ENCODE measurements around the gene SMAD5. TPM values are rescaled to one million over a fixed set of nuclear protein-coding genes. Genes with fewer than 3 reads are reported as not detected.

Gene SMAD5
- total RNA-seq, 1 donor from 2014 or later: 51.7 TPM

DNA sequence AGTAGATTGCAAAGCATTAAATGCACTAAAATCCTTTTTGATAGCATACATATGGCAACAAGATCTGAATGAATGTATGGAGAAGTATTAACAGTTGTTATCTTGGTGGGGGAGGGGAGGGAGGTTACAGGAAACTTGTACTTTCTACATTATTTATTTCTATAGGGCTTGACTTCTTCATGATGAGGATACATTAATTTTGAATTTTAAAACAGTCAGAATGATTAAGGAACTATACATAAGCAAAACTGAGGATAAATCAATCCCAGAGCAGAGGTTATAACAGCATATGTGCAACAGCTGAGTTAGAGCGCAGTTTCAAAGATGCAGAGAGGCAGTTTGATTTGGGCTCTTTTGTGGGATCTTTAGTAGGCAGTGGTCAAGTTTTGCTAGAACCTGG, 23.9 kb upstream of the SMAD5 start:
- Mint-ChIP-seq H3K27me3 (ENCODE audit: low read depth) (peaks cover 7% of the 10 kb centered on the region), H3K27ac (ENCODE audit: unreplicated experiment) (no peak overlapping the region), H3K4me3 (ENCODE audit: unreplicated experiment) (no peak overlapping the region), H3K36me3 (ENCODE audit: low read depth) (no peaks in the 10 kb centered on the region), H3K9me3 (ENCODE audit: low read depth) (no peaks in the 10 kb centered on the region), H3K4me1 (ENCODE audit: low read depth) (no peaks in the 10 kb centered on the region)
- no peak for DNase-seq (ENCODE audit: low spot score)
- TF ChIP-seq, protein P1, sequence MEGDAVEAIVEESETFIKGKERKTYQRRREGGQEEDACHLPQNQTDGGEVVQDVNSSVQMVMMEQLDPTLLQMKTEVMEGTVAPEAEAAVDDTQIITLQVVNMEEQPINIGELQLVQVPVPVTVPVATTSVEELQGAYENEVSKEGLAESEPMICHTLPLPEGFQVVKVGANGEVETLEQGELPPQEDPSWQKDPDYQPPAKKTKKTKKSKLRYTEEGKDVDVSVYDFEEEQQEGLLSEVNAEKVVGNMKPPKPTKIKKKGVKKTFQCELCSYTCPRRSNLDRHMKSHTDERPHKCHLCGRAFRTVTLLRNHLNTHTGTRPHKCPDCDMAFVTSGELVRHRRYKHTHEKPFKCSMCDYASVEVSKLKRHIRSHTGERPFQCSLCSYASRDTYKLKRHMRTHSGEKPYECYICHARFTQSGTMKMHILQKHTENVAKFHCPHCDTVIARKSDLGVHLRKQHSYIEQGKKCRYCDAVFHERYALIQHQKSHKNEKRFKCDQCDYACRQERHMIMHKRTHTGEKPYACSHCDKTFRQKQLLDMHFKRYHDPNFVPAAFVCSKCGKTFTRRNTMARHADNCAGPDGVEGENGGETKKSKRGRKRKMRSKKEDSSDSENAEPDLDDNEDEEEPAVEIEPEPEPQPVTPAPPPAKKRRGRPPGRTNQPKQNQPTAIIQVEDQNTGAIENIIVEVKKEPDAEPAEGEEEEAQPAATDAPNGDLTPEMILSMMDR (IDR thresholded peaks at IDR 0.05): no peak

DNA sequence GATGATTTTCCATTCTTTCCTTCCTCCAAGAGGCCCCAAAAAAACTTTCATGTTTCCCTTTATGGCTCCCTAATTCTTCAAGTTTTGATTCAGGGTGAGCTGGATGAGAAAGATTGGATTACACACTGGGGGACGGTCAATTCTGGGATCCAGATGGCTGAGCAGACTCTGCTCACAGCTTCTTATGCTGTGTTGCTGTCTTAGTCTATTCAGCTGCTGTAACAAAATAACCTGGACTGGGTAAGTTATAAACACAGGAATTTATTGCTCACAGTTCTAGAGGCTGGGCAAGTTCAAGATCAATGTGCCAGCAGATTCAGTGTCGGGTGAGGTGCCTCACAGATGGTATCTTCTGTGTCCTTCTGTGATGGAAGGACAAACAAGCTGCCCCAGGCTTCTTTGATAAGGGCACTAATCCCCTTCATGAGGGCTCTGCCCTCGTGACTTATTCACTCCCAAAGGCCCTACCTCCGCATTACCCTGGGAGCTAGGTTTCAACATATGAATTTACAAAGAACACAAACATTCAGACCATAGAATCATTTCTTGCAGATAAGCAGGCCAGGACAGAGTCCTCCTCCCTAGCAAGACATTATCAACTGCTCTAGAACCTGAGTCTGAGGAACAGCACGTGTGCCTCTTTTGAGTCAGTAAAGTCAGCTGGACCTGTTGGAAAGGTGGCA, 23.1 kb upstream of the SMAD5 start:
- Mint-ChIP-seq H3K27me3 (ENCODE audit: low read depth) (peaks cover 4% of the 10 kb centered on the region), H3K4me1 (ENCODE audit: low read depth) (no peaks in the 10 kb centered on the region), H3K4me3 (ENCODE audit: unreplicated experiment) (no peak overlapping the region), H3K9me3 (ENCODE audit: low read depth) (no peaks in the 10 kb centered on the region), H3K36me3 (ENCODE audit: low read depth) (no peaks in the 10 kb centered on the region), H3K27ac (ENCODE audit: unreplicated experiment) (no peak overlapping the region)
- no peak for DNase-seq (ENCODE audit: low spot score)
- TF ChIP-seq, protein P1 (IDR thresholded peaks at IDR 0.05): no peak

DNA sequence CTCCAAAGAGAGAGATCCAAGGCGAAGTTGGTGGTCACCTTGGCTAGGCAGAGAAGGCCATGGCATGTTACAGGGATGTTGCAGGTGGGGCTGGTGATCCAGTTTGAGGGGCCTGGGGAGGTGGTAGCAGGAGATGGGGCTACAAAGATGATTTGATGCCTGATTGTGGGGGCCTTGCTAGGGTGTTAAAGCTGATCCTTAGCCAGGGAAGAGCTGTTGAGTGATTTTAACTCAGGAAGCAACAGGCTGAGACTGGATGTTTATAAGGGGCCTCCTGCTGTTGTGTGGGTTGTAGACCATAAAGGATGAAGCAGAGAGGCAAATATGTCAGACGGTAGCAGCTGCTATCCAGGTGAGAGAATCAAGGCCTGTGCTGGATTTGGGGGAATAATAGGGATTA, 19.0 kb upstream of the SMAD5 start:
- Mint-ChIP-seq H3K27ac (ENCODE audit: unreplicated experiment) (no peak overlapping the region), H3K36me3 (ENCODE audit: low read depth) (no peaks in the 10 kb centered on the region), H3K4me3 (ENCODE audit: unreplicated experiment) (no peak overlapping the region), H3K4me1 (ENCODE audit: low read depth) (no peaks in the 10 kb centered on the region), H3K9me3 (ENCODE audit: low read depth) (no peaks in the 10 kb centered on the region), H3K27me3 (ENCODE audit: low read depth) (peaks cover 8% of the 10 kb centered on the region)
- TF ChIP-seq, protein P1 (IDR thresholded peaks at IDR 0.05): no peak
- DNase-seq (ENCODE audit: low spot score): no peak

DNA sequence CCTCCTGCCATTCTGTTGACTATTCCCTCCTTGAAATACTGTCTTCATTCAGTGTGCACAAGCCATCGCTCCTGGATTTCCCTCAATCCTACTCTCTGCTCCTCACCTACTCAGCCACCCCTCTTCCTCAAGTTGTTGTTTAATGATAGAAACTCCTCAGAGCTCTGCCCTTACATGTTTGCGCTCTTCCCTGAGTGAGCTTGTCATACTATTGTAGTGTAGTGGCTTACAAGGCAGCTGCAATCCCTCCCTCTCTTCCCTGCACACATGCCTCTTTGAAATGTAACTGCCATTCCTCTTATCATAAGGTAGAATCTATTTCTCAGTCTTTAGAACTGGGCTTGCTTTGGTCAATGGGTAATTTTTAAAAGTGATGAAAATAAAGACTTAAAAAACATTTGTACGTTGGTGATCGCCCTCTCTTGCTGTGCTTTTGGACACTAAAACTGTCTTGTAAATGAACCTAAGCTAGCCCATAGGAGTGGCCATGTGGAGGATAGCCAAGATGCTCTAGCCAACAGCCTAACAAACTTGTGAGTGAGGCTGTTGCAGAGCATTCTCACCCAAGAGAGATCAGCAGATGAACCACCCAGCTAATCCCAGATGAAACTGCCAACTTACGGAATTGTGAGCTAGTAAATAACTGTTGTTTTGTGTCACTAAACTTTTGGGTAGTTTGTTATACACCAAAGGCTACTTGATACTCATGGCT, 18.1 kb upstream of the SMAD5 start:
- Mint-ChIP-seq H3K4me3 (ENCODE audit: unreplicated experiment) (no peak overlapping the region), H3K9me3 (ENCODE audit: low read depth) (no peaks in the 10 kb centered on the region), H3K4me1 (ENCODE audit: low read depth) (no peaks in the 10 kb centered on the region), H3K36me3 (ENCODE audit: low read depth) (no peaks in the 10 kb centered on the region), H3K27me3 (ENCODE audit: low read depth) (peaks cover 11% of the 10 kb centered on the region), H3K27ac (ENCODE audit: unreplicated experiment) (no peak overlapping the region)
- TF ChIP-seq, protein P1 (IDR thresholded peaks at IDR 0.05): no peak
- DNase-seq (ENCODE audit: low spot score): no peak

DNA sequence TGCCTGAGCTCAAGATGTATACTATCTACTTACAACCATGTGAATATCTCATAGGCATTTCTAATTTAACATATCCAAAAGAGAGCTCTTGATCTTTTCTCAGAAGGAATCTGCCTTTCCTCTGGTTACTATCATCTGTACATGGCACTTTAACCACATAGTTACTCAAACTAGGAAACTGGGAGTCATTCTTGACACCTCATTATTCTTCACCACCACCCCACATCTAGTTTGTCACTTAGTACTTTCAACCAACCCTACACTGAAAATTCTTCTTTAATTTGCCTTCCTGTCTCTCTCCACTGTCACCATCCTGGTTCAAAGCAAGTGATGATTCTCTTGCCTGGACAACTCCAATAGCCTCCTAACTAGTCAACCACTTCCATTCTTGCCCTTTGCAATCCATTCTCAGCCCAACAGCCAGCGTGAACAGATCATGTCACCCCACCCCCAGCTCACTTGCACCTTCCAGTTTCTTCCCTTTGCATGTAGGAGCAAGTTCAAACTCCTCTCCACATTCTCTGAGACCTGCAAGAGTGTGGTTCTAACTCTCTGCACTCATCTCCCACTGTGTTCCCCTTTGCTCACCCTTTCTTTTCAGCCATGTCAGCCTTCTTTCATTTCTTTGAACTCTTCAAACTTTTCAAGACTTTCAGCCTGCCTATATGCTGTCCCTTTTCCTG, 17.3 kb upstream of the SMAD5 start:
- TF ChIP-seq, protein P1 (IDR thresholded peaks at IDR 0.05): no peak
- Mint-ChIP-seq H3K27me3 (ENCODE audit: low read depth) (peaks cover 11% of the 10 kb centered on the region), H3K4me1 (ENCODE audit: low read depth) (no peaks in the 10 kb centered on the region), H3K36me3 (ENCODE audit: low read depth) (no peaks in the 10 kb centered on the region), H3K27ac (ENCODE audit: unreplicated experiment) (no peak overlapping the region), H3K9me3 (ENCODE audit: low read depth) (no peaks in the 10 kb centered on the region), H3K4me3 (ENCODE audit: unreplicated experiment) (no peak overlapping the region)
- no peak for DNase-seq (ENCODE audit: low spot score)
